22Rv1 (cell line): Measurements from ENCODE around the gene TNFRSF1B.

Experiments used
- H3K27ac ChIP-seq: fragments of 450-650 bp; 2 replicates; pipeline ENCODE4 v1.5.1; 2017
- ZFX ChIP-seq: fragments of 450-650 bp; IDR thresholded peaks from 2 replicates; pipeline ENCODE4 v1.6.1; 2017; ENCODE audit warnings: antibody characterized with exemption, borderline replicate concordance
- TF ChIP-seq, protein P1 (sequence below): fragments of 450-650 bp; IDR thresholded peaks from 2 replicates; pipeline ENCODE4 v1.5.1; 2017; ENCODE audit warnings: mild to moderate bottlenecking

The TNFRSF1B gene

DNA sequence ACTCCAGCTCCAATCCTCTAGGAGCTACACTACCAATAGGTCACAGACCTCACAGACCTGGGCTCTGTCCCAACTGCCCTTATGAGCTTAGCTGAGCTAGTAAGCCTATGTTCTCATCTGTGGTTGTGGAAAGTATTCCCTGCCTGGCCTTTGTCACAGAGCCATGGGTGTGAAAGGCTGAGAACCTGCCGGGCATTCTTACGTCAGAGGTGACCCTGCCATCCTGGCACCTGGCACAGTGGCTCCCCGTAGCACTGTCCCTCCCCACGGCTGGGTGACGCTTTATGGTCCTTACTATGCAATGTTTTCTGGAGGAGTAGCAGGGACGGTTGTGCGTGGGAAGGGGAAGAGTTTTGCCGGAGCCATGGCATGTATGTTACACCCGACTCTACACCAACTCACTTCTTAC is 3.5 kb downstream of the TNFRSF1B start:
- no peak for TF ChIP-seq ZFX
- TF ChIP-seq, protein P1, sequence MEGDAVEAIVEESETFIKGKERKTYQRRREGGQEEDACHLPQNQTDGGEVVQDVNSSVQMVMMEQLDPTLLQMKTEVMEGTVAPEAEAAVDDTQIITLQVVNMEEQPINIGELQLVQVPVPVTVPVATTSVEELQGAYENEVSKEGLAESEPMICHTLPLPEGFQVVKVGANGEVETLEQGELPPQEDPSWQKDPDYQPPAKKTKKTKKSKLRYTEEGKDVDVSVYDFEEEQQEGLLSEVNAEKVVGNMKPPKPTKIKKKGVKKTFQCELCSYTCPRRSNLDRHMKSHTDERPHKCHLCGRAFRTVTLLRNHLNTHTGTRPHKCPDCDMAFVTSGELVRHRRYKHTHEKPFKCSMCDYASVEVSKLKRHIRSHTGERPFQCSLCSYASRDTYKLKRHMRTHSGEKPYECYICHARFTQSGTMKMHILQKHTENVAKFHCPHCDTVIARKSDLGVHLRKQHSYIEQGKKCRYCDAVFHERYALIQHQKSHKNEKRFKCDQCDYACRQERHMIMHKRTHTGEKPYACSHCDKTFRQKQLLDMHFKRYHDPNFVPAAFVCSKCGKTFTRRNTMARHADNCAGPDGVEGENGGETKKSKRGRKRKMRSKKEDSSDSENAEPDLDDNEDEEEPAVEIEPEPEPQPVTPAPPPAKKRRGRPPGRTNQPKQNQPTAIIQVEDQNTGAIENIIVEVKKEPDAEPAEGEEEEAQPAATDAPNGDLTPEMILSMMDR, result no peak

GRCh38 chr1:12171206-12172041 is 4.6 kb downstream of the TNFRSF1B start:
- TF ChIP-seq ZFX, result no peak
- TF ChIP-seq, protein P1, result no peak
- H3K27ac ChIP-seq, result no peak overlapping the region

More for the DNA sequence above, 3.5 kb downstream of the TNFRSF1B start:
- no peak overlapping the region for H3K27ac ChIP-seq

DNA sequence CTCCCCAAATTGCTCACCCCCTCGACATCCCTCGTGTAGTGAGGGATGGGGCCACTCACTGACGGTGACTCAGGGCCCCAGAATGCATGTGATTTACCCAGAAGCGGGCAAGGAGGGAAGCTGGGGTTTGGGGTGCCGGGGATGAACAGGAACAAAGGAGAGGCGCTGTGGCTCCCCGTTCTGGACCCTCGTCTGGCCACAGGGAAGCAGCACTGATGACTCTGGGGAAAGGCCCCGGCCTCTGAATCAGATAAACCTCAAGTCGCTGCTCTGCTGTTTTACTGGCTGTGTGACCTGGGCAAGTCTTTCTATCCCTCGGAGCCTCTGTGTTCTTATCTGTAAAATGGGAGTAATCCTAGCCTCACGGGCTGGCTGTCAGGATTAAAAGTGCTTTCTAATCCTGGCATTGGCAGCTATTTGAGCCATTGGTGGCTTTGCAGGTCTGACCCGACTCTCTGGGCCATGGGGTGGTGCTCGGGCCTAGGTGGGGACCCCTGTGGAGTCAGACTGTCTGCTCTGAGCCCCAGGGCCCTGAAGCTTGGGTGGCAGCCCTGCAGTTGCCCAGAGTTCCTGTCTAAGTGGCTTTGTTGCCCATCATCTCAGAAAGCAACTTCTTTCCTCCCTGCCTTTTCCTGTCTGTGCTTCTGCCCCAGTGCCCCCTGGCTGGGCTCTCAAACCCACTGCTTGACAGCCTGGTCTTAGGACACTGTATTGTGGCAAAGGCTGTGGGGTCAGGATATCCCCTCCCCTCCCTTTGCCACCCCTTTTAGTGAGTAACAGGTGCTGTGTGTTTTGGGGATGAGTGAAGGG is 5.5 kb downstream of the TNFRSF1B start:
- no peak overlapping the region for H3K27ac ChIP-seq
- TF ChIP-seq, protein P1, result no peak
- TF ChIP-seq ZFX, result no peak

- no peak overlapping the region for H3K27ac ChIP-seq
- TF ChIP-seq ZFX, result no peak
- TF ChIP-seq, protein P1, result no peak
Observed at GRCh38 chr1:12173041-12173509, 6.3 kb downstream of the TNFRSF1B start.

GRCh38 chr1:12173631-12174121 is 6.9 kb downstream of the TNFRSF1B start:
- no peak for TF ChIP-seq ZFX
- TF ChIP-seq, protein P1, result no peak
- no peak overlapping the region for H3K27ac ChIP-seq

GRCh38 chr1:12174924-12175810 is 8.4 kb downstream of the TNFRSF1B start:
- H3K27ac ChIP-seq, result no peak overlapping the region
- no peak for TF ChIP-seq ZFX
- TF ChIP-seq, protein P1, result no peak
